GM21526 (cell line): ENCODE data around the gene CD68.
"Not testable (repeated sequence)": the region's sequence is repeated elsewhere in the genome, so short reads cannot be mapped to it uniquely, and the experiment has no call there.

Source experiments
- ATAC-seq: cut with Tn5 transposase; IDR thresholded peaks from one replicate; pipeline ENCODE4 v1.9.1; 2021; ENCODE audit warnings: moderate library complexity; ENCODE audit not compliant: unreplicated experiment, low FRiP score

Gene CD68

DNA sequence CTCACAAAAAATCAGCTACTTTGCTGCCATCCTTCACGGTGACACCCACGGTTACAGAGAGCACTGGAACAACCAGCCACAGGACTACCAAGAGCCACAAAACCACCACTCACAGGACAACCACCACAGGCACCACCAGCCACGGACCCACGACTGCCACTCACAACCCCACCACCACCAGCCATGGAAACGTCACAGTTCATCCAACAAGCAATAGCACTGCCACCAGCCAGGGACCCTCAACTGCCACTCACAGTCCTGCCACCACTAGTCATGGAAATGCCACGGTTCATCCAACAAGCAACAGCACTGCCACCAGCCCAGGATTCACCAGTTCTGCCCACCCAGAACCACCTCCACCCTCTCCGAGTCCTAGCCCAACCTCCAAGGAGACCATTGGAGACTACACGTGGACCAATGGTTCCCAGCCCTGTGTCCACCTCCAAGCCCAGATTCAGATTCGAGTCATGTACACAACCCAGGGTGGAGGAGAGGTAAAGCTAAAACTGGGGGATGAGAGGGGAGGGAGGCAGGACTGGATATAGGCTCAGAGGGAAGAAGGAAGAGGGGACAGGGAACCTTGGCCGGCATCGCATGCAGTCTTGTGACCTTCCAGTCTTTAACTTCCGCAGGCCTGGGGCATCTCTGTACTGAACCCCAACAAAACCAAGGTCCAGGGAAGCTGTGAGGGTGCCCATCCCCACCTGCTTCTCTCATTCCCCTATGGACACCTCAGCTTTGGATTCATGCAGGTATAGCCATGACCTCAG is 581 bp downstream of the CD68 start:
- no peak for ATAC-seq

DNA sequence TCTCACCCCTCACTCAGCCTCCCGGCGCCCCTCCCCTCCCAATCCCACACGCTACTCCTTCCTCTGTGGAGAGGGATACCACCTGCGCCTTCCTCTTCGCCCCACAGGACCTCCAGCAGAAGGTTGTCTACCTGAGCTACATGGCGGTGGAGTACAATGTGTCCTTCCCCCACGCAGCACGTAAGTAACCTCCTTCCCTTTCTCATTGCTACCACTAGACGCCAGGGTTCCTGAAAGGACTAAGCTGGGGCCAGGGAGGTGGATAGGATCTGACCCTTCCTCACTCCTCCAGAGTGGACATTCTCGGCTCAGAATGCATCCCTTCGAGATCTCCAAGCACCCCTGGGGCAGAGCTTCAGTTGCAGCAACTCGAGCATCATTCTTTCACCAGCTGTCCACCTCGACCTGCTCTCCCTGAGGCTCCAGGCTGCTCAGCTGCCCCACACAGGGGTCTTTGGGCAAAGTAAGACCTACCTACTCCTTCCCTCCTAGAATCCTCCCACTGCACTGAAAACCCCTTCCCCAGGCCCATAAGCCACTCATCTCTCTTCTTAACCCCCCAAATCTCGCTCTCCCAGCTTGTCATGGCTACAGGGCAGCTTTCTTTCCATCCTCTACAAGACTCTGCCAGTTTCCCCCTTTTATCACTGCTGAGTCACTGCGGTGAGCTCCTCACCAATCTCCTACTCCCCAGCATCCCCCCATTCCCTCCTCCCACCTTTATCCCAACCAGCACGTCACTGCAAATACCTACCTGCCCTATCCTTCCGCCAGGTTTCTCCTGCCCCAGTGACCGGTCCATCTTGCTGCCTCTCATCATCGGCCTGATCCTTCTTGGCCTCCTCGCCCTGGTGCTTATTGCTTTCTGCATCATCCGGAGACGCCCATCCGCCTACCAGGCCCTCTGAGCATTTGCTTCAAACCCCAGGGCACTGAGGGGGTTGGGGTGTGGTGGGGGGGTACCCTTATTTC is 1.5 kb downstream of the CD68 start:
- no peak for ATAC-seq

DNA sequence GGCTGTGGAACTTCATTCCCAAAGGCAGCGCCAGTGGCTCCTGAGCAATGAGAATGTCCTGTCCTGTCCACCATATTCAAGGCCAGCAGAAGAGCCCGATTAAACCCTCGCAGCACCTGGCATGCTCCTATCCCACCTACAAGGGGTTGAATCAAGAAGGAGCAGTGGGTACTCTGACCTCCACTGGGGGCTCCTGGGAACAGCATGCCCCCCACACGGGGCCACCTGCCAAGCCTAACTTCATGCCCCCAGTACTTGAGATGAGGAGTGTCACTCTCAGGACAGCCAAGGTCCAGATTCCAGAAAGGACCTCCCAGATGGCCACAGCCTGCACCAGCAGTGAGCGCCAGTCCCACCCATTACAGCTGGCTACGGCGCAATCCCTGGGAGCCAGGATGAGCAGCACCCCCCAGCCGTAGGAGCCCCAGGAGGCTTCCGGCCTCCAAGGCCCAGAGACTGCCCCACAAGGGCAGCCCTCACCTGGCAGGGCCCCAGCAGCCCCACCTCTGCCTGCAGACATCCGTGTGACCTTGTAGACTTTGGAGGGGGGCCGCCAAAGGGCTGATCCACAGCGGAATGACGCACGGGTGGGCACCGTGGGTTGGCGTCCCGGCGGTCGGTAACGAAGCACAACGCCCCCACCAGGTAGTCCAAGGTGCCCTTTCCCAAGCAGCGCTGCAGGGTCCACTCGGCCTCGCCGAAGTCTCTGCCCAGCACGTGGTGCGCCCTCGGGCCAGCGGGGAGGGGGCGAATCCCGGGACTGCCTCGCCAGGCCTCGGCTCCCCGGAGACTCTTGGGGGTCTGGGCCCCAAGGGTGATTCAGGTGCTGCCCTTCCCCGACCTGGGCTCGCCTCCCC is 3.2 kb downstream of the CD68 start:
- no peak for ATAC-seq

DNA sequence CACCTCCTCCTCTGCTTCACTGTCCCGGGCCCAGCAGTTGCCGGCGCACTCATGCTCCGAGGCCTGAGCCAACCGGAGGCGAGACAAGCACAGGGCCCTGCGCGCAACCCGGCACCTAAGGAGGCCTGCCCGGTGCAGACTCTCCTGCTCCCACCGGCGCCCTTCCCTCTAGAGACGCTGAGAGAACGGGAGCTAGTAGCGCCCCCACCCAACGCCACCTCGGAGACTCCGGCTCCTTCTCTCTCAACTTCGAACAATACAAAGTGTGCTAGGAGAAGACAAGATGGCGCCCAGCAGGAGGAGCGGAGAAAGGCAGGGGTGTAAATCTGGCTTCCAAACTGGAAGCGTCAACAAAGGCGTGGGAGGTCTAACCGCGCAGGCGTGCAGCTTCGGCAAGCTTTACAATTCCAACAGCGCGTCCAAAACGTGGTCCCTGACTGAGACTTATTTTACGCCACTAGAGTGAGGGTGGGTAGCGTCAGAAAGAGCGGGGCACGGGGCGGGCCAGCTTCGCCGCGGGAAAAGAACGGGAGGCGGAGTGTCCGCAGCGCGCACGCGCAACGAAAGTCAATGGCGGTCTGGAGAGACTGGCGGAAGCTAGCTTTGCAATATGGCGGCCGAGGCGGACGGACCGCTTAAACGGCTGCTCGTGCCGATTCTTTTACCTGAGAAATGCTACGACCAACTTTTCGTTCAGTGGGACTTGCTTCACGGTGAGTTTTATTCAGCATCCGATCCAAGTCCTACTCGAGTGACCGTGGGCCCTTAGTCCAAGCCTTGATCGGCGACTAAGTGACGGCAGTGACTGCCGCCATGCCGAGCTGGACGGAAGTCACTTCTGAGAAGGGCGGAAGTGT is 4.0 kb downstream of the CD68 start, which contains the start of gene MPDU1:
Gene MPDU1, plus strand, starts transcription at position 600 of the 857 bp plus-strand sequence. Its CDS starts 11 bp downstream, at position 611.
- peak; percentile 46 for ATAC-seq

DNA sequence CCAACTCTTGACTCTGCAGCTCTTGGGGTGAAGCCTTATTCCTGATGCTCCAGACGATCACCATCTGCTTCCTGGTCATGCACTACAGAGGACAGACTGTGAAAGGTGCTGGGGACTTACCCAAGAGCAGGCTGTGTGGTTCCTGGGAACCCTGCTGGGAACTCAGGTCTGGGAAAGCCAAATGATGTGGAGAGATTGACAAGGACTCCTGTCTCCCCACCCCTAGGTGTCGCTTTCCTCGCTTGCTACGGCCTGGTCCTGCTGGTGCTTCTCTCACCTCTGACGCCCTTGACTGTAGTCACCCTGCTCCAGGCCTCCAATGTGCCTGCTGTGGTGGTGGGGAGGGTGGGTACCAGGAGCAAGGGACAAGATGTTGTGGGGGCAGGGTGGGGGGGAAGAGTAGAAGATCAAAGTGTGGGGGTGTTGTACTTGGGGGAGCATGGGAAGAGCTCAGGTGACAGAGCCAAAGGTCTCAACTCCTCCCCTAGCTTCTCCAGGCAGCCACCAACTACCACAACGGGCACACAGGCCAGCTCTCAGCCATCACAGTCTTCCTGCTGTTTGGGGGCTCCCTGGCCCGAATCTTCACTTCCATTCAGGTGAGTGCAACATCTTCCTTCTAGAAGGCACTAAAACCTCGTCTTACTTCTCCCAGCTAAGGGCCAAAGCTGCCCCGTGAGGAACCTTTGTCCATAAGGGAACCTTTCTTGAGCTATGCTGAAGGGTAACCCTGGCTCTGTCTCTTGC is 7.4 kb downstream of the CD68 start:
- no peak for ATAC-seq

DNA sequence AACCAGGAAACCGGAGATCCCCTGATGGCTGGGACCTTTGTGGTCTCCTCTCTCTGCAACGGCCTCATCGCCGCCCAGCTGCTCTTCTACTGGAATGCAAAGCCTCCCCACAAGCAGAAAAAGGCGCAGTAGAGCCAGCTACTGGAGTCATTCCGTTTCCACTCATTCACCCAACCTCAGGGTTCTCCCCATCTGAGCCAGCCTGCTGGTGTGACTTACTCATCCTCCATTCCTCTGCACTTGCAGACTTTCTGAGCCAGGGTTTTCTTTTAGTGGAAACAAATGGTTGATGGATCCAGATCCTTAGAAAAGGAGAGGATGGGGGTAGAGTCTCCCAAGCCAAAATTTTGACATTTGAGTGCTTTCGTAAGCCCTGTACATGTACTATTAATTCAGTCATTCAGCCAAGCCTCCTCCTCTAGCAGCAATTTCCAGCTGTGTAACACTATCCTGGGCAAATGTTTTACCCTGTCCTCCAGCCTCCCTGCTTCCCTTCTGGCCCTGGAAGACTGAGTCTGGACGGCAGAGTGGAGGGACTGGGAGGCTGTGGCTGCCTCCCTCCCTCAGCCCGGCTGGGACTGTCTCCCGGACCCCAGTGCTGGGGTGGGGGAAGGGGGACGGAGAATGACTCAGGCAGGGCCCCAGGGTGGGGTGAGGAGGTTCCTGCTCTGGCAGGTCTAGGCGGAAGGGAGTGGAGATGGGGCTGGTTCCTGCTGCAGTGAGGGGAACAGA is 8.1 kb downstream of the CD68 start:
- ATAC-seq = no peak

DNA sequence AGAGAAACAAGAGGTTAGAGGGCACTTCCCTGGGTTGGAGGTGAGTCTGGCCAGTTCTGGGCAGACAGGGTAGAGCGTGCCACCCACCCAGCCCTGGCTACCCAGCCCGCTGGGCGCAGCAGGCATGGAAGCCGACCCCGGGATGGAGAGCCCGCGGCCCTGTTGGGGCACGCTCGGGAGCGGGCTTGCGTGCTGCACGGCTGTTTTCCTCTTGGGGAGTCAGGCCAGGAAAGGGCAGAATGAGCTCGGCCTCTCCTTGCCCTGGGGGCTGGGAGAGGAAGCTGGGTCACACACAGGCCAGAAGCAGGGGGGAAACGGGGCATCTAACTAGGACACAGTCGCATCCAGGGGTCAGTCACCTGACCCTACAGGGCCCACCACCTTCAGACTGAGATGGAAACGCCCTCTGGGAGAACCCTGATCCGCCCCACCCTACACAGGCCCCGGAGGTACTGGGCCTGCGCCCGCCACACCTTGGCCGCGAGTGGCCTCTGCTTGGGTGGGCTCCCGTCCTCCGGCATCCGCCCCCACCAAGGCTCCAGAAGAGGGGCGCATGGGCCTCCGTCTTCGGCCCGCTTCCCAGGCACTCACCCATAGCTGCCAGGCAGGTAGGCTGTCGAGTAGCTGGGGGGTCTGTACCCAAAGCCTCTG is 9.2 kb downstream of the CD68 start:
- no peak for ATAC-seq

DNA sequence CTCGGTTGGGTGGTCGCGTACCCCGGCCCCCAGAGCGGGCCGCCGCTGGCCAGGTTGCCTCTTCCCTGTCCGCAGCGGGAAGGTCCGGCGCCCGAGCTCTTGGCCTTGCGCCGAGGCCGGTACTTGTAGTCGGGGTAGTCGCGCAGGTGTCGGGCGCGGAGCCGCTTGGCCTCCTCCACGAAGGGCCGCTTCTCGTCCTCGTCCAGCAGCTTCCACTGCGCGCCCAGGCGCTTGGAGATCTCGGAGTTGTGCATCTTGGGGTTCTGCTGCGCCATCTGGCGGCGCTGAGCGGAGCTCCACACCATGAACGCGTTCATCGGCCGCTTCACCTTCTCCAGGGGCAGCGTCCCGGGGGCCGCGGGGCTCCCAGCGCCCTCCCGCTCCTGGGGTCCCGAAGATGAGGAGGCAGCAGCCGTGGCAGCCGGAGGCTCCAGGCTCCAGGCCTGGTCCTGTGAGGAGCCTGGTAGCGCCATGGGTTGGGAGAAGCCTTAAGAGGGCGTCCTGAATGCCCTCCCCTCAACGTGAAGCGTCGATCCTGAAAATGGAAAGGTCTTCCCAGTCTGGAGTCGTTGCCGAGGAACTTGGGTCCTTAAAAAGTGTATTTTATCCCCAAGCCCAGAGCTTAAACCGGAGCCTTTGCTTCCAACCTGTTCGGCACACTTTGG is 9.9 kb downstream of the CD68 start:
- ATAC-seq = no peak

DNA sequence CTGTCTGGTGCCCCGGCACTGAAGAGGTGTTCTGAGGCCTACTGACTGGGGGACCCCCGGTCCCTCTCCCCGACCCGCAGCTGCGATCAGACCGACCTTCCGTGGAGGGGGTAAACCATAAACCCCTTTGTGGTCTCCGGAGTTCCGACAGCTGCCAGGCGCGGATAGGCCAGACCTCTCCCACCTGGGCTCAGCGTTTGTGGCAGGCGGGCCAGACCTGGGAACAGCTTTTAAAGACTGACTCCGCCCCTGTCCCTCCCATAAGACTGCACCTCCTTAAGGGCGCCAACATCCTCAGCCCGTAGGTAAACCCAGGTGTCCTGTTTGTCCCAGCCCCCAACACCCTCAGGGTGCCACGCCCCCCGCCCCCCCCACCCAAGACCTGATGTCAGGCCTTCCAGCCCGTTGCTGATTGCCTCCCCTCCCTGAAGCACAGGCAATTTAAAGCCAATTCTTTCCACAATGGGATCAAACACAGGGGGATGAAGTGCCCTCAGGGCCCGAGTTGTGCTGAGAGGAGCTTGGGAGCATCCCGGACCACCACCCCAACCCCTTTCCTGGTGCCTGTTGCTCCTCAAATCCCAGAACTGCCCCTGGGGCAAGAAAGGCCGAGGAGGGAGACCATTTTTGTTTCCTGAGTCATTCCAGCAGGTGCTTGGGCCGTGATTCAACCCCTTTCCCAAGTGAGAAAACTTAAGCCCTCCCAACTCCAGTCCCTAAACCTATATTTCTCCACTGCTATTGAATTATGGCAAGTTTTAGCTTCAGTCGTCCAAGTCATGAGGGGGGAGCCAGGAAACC is 10.7 kb downstream of the CD68 start, which contains the start of gene SOX15:
Gene SOX15, minus strand, starts transcription at position 204 of the 801 bp plus-strand sequence. CDS start 418 bp downstream, outside the sequence.
- ATAC-seq = no peak

DNA sequence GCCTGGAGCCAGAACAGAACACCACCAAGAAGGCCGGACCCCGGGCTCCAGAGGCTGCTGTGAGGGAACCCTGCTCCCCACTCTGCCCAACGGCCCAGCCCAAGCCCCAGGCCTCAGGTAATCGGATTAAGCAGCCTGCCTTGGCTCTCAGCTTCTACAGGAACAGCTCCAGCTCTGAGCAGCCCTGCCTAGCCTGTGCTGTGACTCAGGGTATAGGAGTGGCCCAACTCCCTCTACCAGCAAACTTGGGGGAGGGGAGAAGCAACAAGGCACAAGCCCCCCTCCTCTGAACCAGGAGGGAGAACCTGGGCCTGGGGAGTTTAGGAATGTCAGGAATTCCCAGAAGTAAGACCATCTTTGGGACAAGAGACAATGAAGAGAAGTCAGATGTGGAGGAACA is 11.3 kb downstream of the CD68 start:
- ATAC-seq = no peak

DNA sequence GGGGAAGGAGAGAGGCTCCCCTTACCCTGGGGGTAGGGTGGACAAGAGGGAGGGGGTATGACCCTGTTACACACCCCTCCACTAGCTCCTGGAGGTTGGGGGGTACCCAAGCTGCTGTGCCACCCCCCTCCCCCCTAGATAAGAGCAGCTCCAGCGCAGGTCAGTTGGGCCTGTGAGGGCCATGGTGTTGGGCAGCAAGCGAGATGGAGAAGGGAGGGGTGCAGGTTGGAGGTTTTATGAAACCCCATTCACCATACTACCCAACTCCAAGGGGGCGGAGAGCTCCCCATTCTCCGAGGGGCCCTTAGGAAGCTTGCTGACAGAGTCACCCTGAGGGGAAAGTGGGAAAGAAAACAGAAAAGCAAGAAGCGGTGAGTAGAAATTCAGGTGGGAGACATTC is 12.2 kb downstream of the CD68 start:
- ATAC-seq = no peak

DNA sequence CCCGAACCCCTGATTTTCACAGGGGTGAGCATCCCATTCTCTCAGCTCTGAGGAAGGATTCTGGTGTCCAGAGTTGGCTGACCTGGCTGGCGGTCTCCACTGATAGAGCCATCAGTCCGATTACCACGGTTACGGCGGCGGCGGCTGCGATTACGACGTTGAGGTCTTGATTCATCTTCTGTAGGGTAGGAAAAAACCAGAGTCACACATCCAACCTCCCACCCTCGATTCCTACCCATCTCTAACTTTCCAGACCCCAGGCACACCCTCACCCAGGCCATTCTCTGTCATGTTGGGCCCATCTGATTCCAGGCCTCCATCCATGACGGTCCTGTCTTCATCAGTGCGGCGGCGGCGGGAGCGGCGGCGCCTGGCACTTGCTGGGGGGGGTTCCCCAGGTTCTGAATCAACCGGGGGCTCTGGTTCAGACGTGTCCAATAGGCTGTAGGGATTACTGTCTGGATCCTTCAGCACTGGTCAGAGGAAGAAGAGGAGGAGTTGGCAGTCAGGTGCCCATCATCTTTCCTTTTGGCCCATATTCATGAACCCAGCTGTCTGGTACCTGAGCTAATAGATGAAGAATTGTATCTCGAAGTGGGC is 13.1 kb downstream of the CD68 start:
- ATAC-seq = no peak

DNA sequence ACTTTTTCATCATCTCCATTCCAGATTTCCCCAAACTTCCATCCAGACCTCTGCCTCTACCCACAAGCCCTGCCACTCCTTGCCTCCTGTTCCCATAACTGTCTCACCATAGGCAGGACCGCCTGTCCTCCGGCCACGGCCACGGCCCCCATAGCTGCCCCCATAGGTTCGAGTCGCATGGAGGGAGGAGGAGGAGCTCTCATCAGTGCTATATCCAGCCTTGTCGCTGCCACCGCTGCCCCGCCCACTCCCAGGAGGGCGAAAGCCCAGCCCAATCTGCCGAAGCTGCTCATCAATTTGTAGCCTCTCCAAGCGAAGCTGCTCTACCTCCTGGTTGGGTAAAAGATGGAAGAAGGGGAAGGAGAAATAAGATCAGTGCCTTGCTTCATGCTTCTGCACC is 13.9 kb downstream of the CD68 start:
- no peak for ATAC-seq

DNA sequence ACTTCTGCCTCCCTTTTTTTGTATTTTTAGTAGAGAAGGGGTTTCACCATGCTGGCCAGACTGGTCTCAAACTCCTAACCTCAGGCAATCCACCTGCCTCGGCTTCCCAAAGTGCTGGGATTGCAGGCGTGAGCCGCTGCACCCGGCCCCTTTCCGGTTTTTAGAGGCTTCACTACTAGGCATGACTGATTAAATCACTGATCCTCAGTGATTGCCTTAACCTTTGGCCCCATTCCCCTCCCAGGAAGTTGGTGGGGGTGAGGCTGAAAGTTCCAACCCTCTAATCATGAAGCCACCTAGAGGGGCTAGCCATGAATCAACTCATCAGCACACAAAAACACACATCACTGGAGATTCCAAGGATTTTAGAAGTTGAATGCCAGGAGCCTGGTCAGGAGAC is 18.1 kb downstream of the CD68 start:
- not testable (repeated sequence) for ATAC-seq

DNA sequence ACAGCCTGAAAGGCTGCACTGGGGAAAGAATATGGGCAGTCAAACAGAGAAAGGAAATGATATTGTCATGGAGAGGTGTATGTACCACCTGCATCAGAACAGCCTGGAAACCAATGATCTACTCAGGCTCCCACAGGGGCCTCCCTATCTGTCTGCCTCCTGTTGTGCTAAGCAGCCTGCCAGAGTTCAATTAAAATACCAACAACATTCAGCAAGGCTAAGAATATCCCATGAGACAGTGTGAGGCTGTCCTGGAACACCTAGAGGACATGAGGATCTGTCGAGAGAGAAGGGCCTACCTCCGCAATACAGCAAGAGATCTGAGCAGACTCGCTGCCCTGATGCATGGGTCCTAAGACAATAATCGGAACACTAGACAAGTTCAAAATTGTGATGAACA is 26.8 kb downstream of the CD68 start:
- ATAC-seq = no peak

DNA sequence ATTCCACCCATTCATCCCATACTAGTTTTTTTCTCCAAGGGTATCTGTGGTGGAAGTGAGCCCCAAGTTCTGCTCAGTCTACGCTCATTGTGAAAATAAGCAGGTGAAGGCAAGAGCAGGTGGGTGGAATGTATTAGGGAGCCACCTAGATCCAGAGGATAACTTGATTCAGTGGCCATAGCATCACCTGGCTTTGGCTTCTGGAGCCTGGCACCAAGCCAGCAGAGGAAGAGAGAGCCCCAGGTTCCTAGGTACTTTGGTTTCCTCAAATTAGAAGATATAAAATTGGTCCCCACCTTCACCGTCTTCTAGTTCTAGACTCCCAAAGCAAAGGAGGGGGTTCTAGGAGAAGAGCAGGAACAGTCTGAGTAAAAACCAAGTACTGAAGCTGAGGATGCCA is 31.2 kb downstream of the CD68 start:
- ATAC-seq = no peak
